ENCODE data around the gene PPIC.

Gene PPIC

GRCh38 chr5:123036391-123037103 lies at the start of gene PPIC:
TSS of gene PPIC (minus strand) at chr5:123036725. CDS start at chr5:123036625, 100 bp downstream.
- DNase-seq = peak; percentile 49

GRCh38 chr5:123085638-123086286 lies 49.2 kb upstream of the PPIC start:
- no peak for DNase-seq

GRCh38 chr5:123084730-123085605 lies 48.4 kb upstream of the PPIC start:
- no peak for DNase-seq

- no peak for DNase-seq
Measured at GRCh38 chr5:123083298-123083697, 46.8 kb upstream of the PPIC start.

- no peak for DNase-seq
Measured at GRCh38 chr5:123080215-123080614, 43.7 kb upstream of the PPIC start.

GRCh38 chr5:123075521-123076163 lies 39.1 kb upstream of the PPIC start:
- no peak for DNase-seq

- no peak for DNase-seq
Measured at GRCh38 chr5:123068368-123068938, 31.9 kb upstream of the PPIC start.

- no peak for DNase-seq
Measured at GRCh38 chr5:123066016-123066415, 29.5 kb upstream of the PPIC start.

- no peak for DNase-seq
Measured at GRCh38 chr5:123059455-123059854, 22.9 kb upstream of the PPIC start.

- DNase-seq = no peak
Measured at GRCh38 chr5:123051206-123051605, 14.7 kb upstream of the PPIC start.

- no peak for DNase-seq
Measured at GRCh38 chr5:123047706-123048105, 11.2 kb upstream of the PPIC start.

GRCh38 chr5:123046222-123046621 lies 9.7 kb upstream of the PPIC start:
- no peak for DNase-seq

GRCh38 chr5:123044926-123045617 lies 8.5 kb upstream of the PPIC start:
- DNase-seq = no peak

- no peak for DNase-seq
Measured at GRCh38 chr5:123039673-123040072, 3.1 kb upstream of the PPIC start.

- no peak for DNase-seq
Measured at GRCh38 chr5:123037104-123037418, 536 bp upstream of the PPIC start.

GRCh38 chr5:123035918-123036390 lies 571 bp downstream of the PPIC start:
- no peak for DNase-seq

GRCh38 chr5:123035360-123035917 lies 1.1 kb downstream of the PPIC start:
- DNase-seq = peak; percentile 13

- no peak for DNase-seq
Measured at GRCh38 chr5:123033157-123033671, 3.3 kb downstream of the PPIC start.

GRCh38 chr5:123028222-123028621 lies 8.3 kb downstream of the PPIC start:
- no peak for DNase-seq

GRCh38 chr5:123014689-123015088 lies 21.8 kb downstream of the PPIC start:
- DNase-seq = no peak

GRCh38 chr5:123012321-123012720 lies 24.2 kb downstream of the PPIC start:
- DNase-seq = no peak

GRCh38 chr5:123007754-123008153 lies 28.8 kb downstream of the PPIC start:
- no peak for DNase-seq
